SK-N-SH (cell line): ENCODE measurements around the gene C1QTNF9. TPM values are rescaled to one million over a fixed set of nuclear protein-coding genes. Genes with fewer than 3 reads are reported as not detected.

Experiments used
- CTCF ChIA-PET: fragments of 300-600, 350-600 bp; formaldehyde crosslinking; extraction: SDS; loops from one replicate; lab custom pipeline; 2021; lab: Yijun Ruan, JAX
- POLR2A ChIA-PET: fragments of 350-600 bp; sonication (Branson Sonifier 250); formaldehyde crosslinking; extraction: SDS; loops from one replicate; lab custom pipeline; 2020; ENCODE audit warnings: antibody characterized with exemption, inconsistent platforms; lab: Yijun Ruan, JAX
- DNase-seq: peaks from one replicate; pipeline ENCODE4 v3.0.0; 2012
- H2AFZ ChIP-seq: fragments of 200-600 bp; sonication (generic); 2 replicates; pipeline ENCODE4 v1.8.1; 2016; ENCODE audit warnings: antibody characterized with exemption, mild to moderate bottlenecking, low read depth
- H3F3A ChIP-seq: fragments of 200-600 bp; sonication (generic); replicated peaks from 2 replicates; pipeline ENCODE3; 2016; ENCODE audit warnings: antibody characterized with exemption, mild to moderate bottlenecking; ENCODE audit not compliant: insufficient read depth
- H3K27ac ChIP-seq, 2 experiments: fragments of 200-500 bp in 1 of 2; fragments of 200-600 bp in 1 of 2; sonication (Bioruptor generic) in 1 of 2; sonication (generic), shearing (Covaris generic) in 1 of 2; 2 replicates each; pipeline versions ENCODE4 v1.5.1 to v1.6.1; 2014 to 2016; ENCODE audit warnings: low read depth in 2 of 2, inconsistent platforms in 1 of 2, low read length in 1 of 2, mild to moderate bottlenecking in 1 of 2, mixed read lengths in 1 of 2
- H3K27me3 ChIP-seq: fragments of 200-600 bp; sonication (generic), shearing (Covaris generic); 2 replicates; pipeline ENCODE4 v1.6.1; 2016; ENCODE audit warnings: mixed run types; ENCODE audit not compliant: insufficient read depth
- H3K36me3 ChIP-seq, 2 experiments: fragments of 200-500 bp in 1 of 2; fragments of 200-600 bp in 1 of 2; sonication (Bioruptor generic) in 1 of 2; sonication (generic) in 1 of 2; replicated peaks in 1 of 2; 2 replicates each; pipeline versions ENCODE3 to v1.5.1; 2014 to 2016; ENCODE audit warnings: low read length in 1 of 2, mild to moderate bottlenecking in 1 of 2; ENCODE audit not compliant: insufficient read depth in 2 of 2, control insufficient read depth in 1 of 2
- H3K4me1 ChIP-seq, 2 experiments: fragments of 200-500 bp in 1 of 2; fragments of 200-600 bp in 1 of 2; sonication (Bioruptor generic) in 1 of 2; sonication (generic), shearing (Covaris generic) in 1 of 2; 2 replicates each; pipeline versions ENCODE4 v1.5.1 to v1.6.1; 2014 to 2016; ENCODE audit warnings: low read depth in 1 of 2, low read length in 1 of 2, mixed run types in 1 of 2; ENCODE audit not compliant: insufficient read depth in 2 of 2, control insufficient read depth in 1 of 2
- H3K4me2 ChIP-seq: fragments of 200-600 bp; sonication (generic), shearing (Covaris generic); 2 replicates; pipeline ENCODE4 v1.6.1; 2017; ENCODE audit warnings: mixed run types
- H3K4me3 ChIP-seq, 2 experiments: fragments of 200-500 bp in 1 of 2; fragments of 200-600 bp in 1 of 2; sonication (Bioruptor generic) in 1 of 2; sonication (generic), shearing (Covaris generic) in 1 of 2; 2 replicates each; pipeline versions ENCODE4 v1.5.1 to v1.8.1; 2014 to 2016; ENCODE audit warnings: low read depth in 2 of 2, inconsistent platforms in 1 of 2, low read length in 1 of 2, mild to moderate bottlenecking in 1 of 2, mixed read lengths in 1 of 2, moderate library complexity in 1 of 2
- H3K79me2 ChIP-seq: fragments of 200-600 bp; sonication (generic); 2 replicates; pipeline ENCODE4 v1.8.1; 2017; ENCODE audit warnings: mild to moderate bottlenecking; ENCODE audit not compliant: insufficient read depth
- H3K9ac ChIP-seq: fragments of 200-600 bp; sonication (generic); 2 replicates; pipeline ENCODE4 v1.6.1; 2017; ENCODE audit warnings: mixed run types
- H3K9me2 ChIP-seq: fragments of 200-600 bp; sonication (generic); 2 replicates; pipeline ENCODE4 v1.6.1; 2017; ENCODE audit warnings: mixed run types
- H3K9me3 ChIP-seq: fragments of 200-600 bp; sonication (generic); 2 replicates; pipeline ENCODE4 v1.6.1; 2017; ENCODE audit warnings: mixed run types, mild to moderate bottlenecking, moderate library complexity
- H4K20me1 ChIP-seq: fragments of 200-600 bp; sonication (generic); 2 replicates; pipeline ENCODE4 v1.6.1; 2017; ENCODE audit warnings: mild to moderate bottlenecking, mixed run types; ENCODE audit not compliant: insufficient read depth
- CHD2 ChIP-seq: fragments of 150-350 bp; IDR thresholded peaks from 2 replicates; pipeline ENCODE4 v1.6.1; 2018; ENCODE audit warnings: low read length; ENCODE audit not compliant: partially characterized antibody
- ELF1 ChIP-seq: IDR thresholded peaks from 2 replicates; pipeline ENCODE4 v1.4.0; 2012
- EP300 ChIP-seq, 2 experiments: IDR thresholded peaks; 2 replicates each; pipeline versions ENCODE4 v1.4.0 to v1.6.1; 2012; ENCODE audit warnings: borderline replicate concordance in 1 of 2, low read depth in 1 of 2, low read length in 1 of 2
- FOSL2 ChIP-seq: IDR thresholded peaks from 2 replicates; pipeline ENCODE4 v1.4.0; 2012; ENCODE audit warnings: low read depth, mild to moderate bottlenecking, moderate library complexity, borderline replicate concordance
- FOXM1 ChIP-seq: IDR thresholded peaks from 2 replicates; pipeline ENCODE4 v1.4.0; 2012; ENCODE audit warnings: low read depth, mild to moderate bottlenecking
- MEF2A ChIP-seq: IDR thresholded peaks from 2 replicates; pipeline ENCODE4 v1.4.0; 2012; ENCODE audit warnings: low read depth, borderline replicate concordance
- NRF1 ChIP-seq: IDR thresholded peaks from 2 replicates; pipeline ENCODE4 v1.6.1; 2012; ENCODE audit warnings: low read depth, mild to moderate bottlenecking, low read length
- PBX3 ChIP-seq: IDR thresholded peaks from 2 replicates; pipeline ENCODE4; 2012
- POLR2AphosphoS5 ChIP-seq: IDR thresholded peaks from 2 replicates; pipeline ENCODE4 v1.6.1; 2012; ENCODE audit warnings: low read depth, low read length
- RAD21 ChIP-seq: IDR thresholded peaks from 2 replicates; pipeline ENCODE4 v1.6.1; 2012; ENCODE audit warnings: mild to moderate bottlenecking, low read length
- RCOR1 ChIP-seq: fragments of 150-350 bp; IDR thresholded peaks from 2 replicates; pipeline ENCODE4 v1.6.1; 2017; ENCODE audit warnings: antibody characterized with exemption, low read length
- REST ChIP-seq: IDR thresholded peaks from 2 replicates; pipeline ENCODE4 v1.6.1; 2012; ENCODE audit warnings: mild to moderate bottlenecking, low read depth, low read length, moderate library complexity
- RFX5 ChIP-seq: IDR thresholded peaks from 2 replicates; pipeline ENCODE4 v1.6.1; 2012; ENCODE audit warnings: mild to moderate bottlenecking, improper control_type of control experiment, low read length
- RXRA ChIP-seq: IDR thresholded peaks from 2 replicates; pipeline ENCODE4 v1.4.0; 2012; ENCODE audit warnings: low read depth, mild to moderate bottlenecking, borderline replicate concordance
- SIN3A ChIP-seq: IDR thresholded peaks from 2 replicates; pipeline ENCODE4 v1.6.1; 2012; ENCODE audit warnings: low read depth, mild to moderate bottlenecking, low read length, moderate library complexity, borderline replicate concordance
- TCF12 ChIP-seq: IDR thresholded peaks from 2 replicates; pipeline ENCODE4 v1.4.0; 2012
- TEAD4 ChIP-seq: IDR thresholded peaks from 2 replicates; pipeline ENCODE4 v1.4.0; 2012; ENCODE audit warnings: mild to moderate bottlenecking, borderline replicate concordance; ENCODE audit not compliant: insufficient read depth
- USF1 ChIP-seq: IDR thresholded peaks from 2 replicates; pipeline ENCODE4 v1.4.0; 2012; ENCODE audit warnings: low read depth, borderline replicate concordance
- USF2 ChIP-seq: fragments of 150-350 bp; IDR thresholded peaks from 2 replicates; pipeline ENCODE4 v1.6.1; 2017; ENCODE audit warnings: antibody characterized with exemption, low read length, low read depth, borderline replicate concordance
- YY1 ChIP-seq: IDR thresholded peaks from 2 replicates; pipeline ENCODE4 v1.4.0; 2012; ENCODE audit warnings: low read depth, mild to moderate bottlenecking
- ZBTB33 ChIP-seq: IDR thresholded peaks from 2 replicates; pipeline ENCODE4 v1.4.0; 2012; ENCODE audit warnings: low read depth, borderline replicate concordance
- WGBS: methylation state at CpG from one replicate; pipeline ENCODE4 v1.1.6; 2017; ENCODE audit warnings: low lambda C conversion rate; 5-methylcytosine and 5-hydroxymethylcytosine counted together
- polyA plus RNA-seq, 3 experiments: library from polyadenylated mRNA; depleted of rRNA; stranded (reverse); fragments of >200 nt; gene quantifications; 2 replicates each; pipeline ENCODE4 v1.2.3, GENCODE V29; 2012

The C1QTNF9 gene
- polyA plus RNA-seq, 1 of the 3 experiments (the other 2 are of a cell fraction), result not detected

GRCh38 chr13:24361852-24362366 is 52.5 kb downstream of the C1QTNF9 start:
- Histone ChIP-seq H3K4me2 (no peak overlapping the region), H4K20me1 (no peaks in the 10 kb centered on the region), H2AFZ (no peak overlapping the region), H3K27me3 (no peaks in the 10 kb centered on the region), H3K4me1 (no peaks in the 10 kb centered on the region), H3K4me3 (no peak overlapping the region), H3K79me2 (no peaks in the 10 kb centered on the region), H3K9me2 (no peaks in the 10 kb centered on the region), H3F3A (no peaks in the 10 kb centered on the region), H3K36me3 (no peaks in the 10 kb centered on the region), H3K27ac (no peak overlapping the region), H3K9me3 (no peaks in the 10 kb centered on the region), H3K9ac (no peak overlapping the region)
- WGBS, result 75% methylated on average over 4 of the region's 8 CpGs
- POLR2A ChIA-PET, result interaction anchor here (0.7 kb wide), 1 partner anchor 202 kb away, joined by 3 read pairs; the partner anchor contains the start of gene SPATA13
- no peak for TF ChIP-seq TCF12
- TF ChIP-seq MEF2A, result no peak
- TF ChIP-seq ELF1, result no peak
- TF ChIP-seq ZBTB33, result no peak
- no peak for TF ChIP-seq POLR2AphosphoS5
- TF ChIP-seq TEAD4, result no peak
- no peak for TF ChIP-seq RCOR1
- CTCF ChIA-PET, result no interaction called here
- no peak for DNase-seq

GRCh38 chr13:24362435-24362952 is 53.1 kb downstream of the C1QTNF9 start:
- TF ChIP-seq USF1 (no peak), PBX3 (no peak), REST (no peak), EP300 (IDR thresholded peaks at IDR 0.05; ENCODE audit: borderline replicate concordance in 1 of 2, low read depth in 1 of 2, low read length in 1 of 2) (no peak), SIN3A (no peak), RXRA (no peak), FOSL2 (no peak), NRF1 (no peak), RFX5 (no peak), USF2 (no peak), CHD2 (no peak), YY1 (no peak), FOXM1 (no peak), RAD21 (no peak)
- Histone ChIP-seq H3K4me1 (no peaks in the 10 kb centered on the region), H3K27ac (no peak overlapping the region), H3K27me3 (no peaks in the 10 kb centered on the region), H3K9ac (no peak overlapping the region), H4K20me1 (no peaks in the 10 kb centered on the region), H3K36me3 (no peaks in the 10 kb centered on the region), H3F3A (no peaks in the 10 kb centered on the region), H2AFZ (no peak overlapping the region), H3K9me3 (no peaks in the 10 kb centered on the region), H3K4me3 (no peak overlapping the region), H3K79me2 (no peaks in the 10 kb centered on the region), H3K4me2 (no peak overlapping the region), H3K9me2 (no peaks in the 10 kb centered on the region)
- POLR2A ChIA-PET, result interaction anchor here (0.7 kb wide), 1 partner anchor 202 kb away, joined by 3 read pairs; the partner anchor contains the start of gene SPATA13
- WGBS, result 40% methylated on average over 5 of the region's 9 CpGs
- CTCF ChIA-PET, result no interaction called here
- no peak for DNase-seq
